ENCODE data around the gene LCN10. TPM values are rescaled to one million over a fixed set of nuclear protein-coding genes. Genes with fewer than 3 reads are reported as not detected.
A peak's percentile ranks its signal among the peaks of the same experiment; 100 is the strongest.

Gene LCN10
- total and polyA plus RNA-seq, 2 of the 13 experiments (the other 11 are each of a cell fraction or from before 2014, with no cell fraction given): 0.53 to 0.61 TPM

- TF ChIP-seq MEIS1 (CRISPR knock-in tag; IDR thresholded peaks at IDR 0.05; ENCODE audit: borderline replicate concordance) (no peak), ZKSCAN8 (CRISPR knock-in tag; IDR thresholded peaks at IDR 0.05; ENCODE audit: borderline replicate concordance) (0 out of 2 replicates have a peak, but pooled peaks have one; percentile 15), ZC3H4 (CRISPR knock-in tag; IDR thresholded peaks at IDR 0.05; ENCODE audit: borderline replicate concordance) (no peak), MAX (IDR thresholded peaks at IDR 0.05) (peak; percentile 68), MBD4 (IDR thresholded peaks at IDR 0.05; ENCODE audit: borderline replicate concordance, low read length) (no peak), FOXM1 (CRISPR knock-in tag; IDR thresholded peaks at IDR 0.05) (no peak), BHLHE40 (IDR thresholded peaks at IDR 0.05; ENCODE audit: low read length) (no peak), MTERF4 (CRISPR knock-in tag; IDR thresholded peaks at IDR 0.05) (no peak), CEBPG (CRISPR knock-in tag; IDR thresholded peaks at IDR 0.05) (no peak; the same call in 1 of the 2 replicates), ZNF232 (CRISPR knock-in tag; IDR thresholded peaks at IDR 0.05; ENCODE audit: borderline replicate concordance) (no peak), FOSL1 (CRISPR knock-in tag; IDR thresholded peaks at IDR 0.05; ENCODE audit: borderline replicate concordance) (no peak), ZNF274 (CRISPR knock-in tag; IDR thresholded peaks at IDR 0.05) (no peak), MAF1 (CRISPR knock-in tag; IDR thresholded peaks at IDR 0.05; ENCODE audit: borderline replicate concordance) (no peak), HNF1A (IDR thresholded peaks at IDR 0.05; ENCODE audit: low read depth) (peak; percentile 57; the same call in 1 of the 2 replicates), HNF1A (CRISPR knock-in tag; IDR thresholded peaks at IDR 0.05; ENCODE audit: borderline replicate concordance) (0 out of 2 replicates have a peak, but pooled peaks have one; percentile 63), MAFK (conservative IDR thresholded peaks at IDR 0.05 in 1 of 2, IDR thresholded peaks at IDR 0.05 in 1 of 2; ENCODE audit: low read length in 2 of 2) (no peak), LBX2 (CRISPR knock-in tag; IDR thresholded peaks at IDR 0.05; ENCODE audit: borderline replicate concordance) (no peak), REST (IDR thresholded peaks at IDR 0.05; ENCODE audit: borderline replicate concordance in 1 of 2, low read depth in 1 of 2, low read length in 2 of 2) (no peak), ZNF816 (CRISPR knock-in tag; IDR thresholded peaks at IDR 0.05; ENCODE audit: borderline replicate concordance) (no peak; the same call in 1 of the 2 replicates), TBP (CRISPR knock-in tag; IDR thresholded peaks at IDR 0.05) (no peak), ZNF776 (CRISPR knock-in tag; IDR thresholded peaks at IDR 0.05) (peak; percentile 61; the same call in 1 of the 2 replicates)
These were observed 49.1 kb downstream of the LCN10 start (continued) for GRCh38 chr9:136693490-136694162.
